Keratinocyte (primary cell): ENCODE results near the gene MYLK3. TPM values are rescaled to one million over a fixed set of nuclear protein-coding genes. Genes with fewer than 3 reads are reported as not detected.

Source experiments
- DNase-seq: peaks from one replicate; pipeline ENCODE4 v3.0.0-alpha.2; 2011; ENCODE audit warnings: low read depth, missing footprints, low spot score
- FAIRE-seq: peaks from 2 replicates; lab custom pipeline; 2011; peaks lifted over from hg19 to GRCh38; lab: Jason Lieb, UNC
- H2AFZ ChIP-seq: 2 replicates; pipeline ENCODE4 v1.6.0; 2012; ENCODE audit warnings: low read length, control low read depth, inconsistent platforms; ENCODE audit not compliant: control insufficient read depth
- H3K27ac ChIP-seq: 2 replicates; pipeline ENCODE4 v1.5.1; 2011; ENCODE audit warnings: low read length; ENCODE audit not compliant: control insufficient read depth, insufficient read depth
- H3K27me3 ChIP-seq: 3 replicates; pipeline ENCODE4 v1.6.0; 2011; ENCODE audit warnings: low read length; ENCODE audit not compliant: control insufficient read depth, insufficient read depth; ENCODE audit errors: extremely low read depth
- H3K36me3 ChIP-seq, 2 experiments: 2 replicates in 1 of 2; 3 replicates in 1 of 2; pipeline ENCODE4 v1.5.1; 2011; ENCODE audit warnings: low read length in 2 of 2, mild to moderate bottlenecking in 1 of 2; ENCODE audit not compliant: control insufficient read depth in 2 of 2, insufficient read depth in 2 of 2; ENCODE audit errors: extremely low read depth in 1 of 2
- H3K4me1 ChIP-seq: 3 replicates; pipeline ENCODE4 v1.5.1; 2011; ENCODE audit warnings: low read length; ENCODE audit not compliant: control insufficient read depth, insufficient read depth; ENCODE audit errors: extremely low read depth
- H3K4me2 ChIP-seq: 3 replicates; pipeline ENCODE4 v1.6.0; 2011; ENCODE audit warnings: low read depth, low read length; ENCODE audit not compliant: control insufficient read depth, insufficient read depth; ENCODE audit errors: extremely low read depth
- H3K4me3 ChIP-seq, 3 experiments: fragments of 200-600 bp in 1 of 3; sonication (generic) in 1 of 3; 2 replicates in 2 of 3; 3 replicates in 1 of 3; pipeline ENCODE4 v1.5.1; 2011 to 2016; ENCODE audit warnings: low read length in 3 of 3, mild to moderate bottlenecking in 3 of 3, control low read depth in 2 of 3, inconsistent platforms in 1 of 3, low read depth in 1 of 3, mixed read lengths in 1 of 3, mixed run types in 1 of 3, moderate library complexity in 1 of 3; ENCODE audit not compliant: control insufficient read depth in 2 of 3, insufficient read depth in 2 of 3; ENCODE audit errors: extremely low read depth in 1 of 3
- H3K79me2 ChIP-seq: 2 replicates; pipeline ENCODE4 v1.6.0; 2012; ENCODE audit warnings: low read length; ENCODE audit not compliant: control insufficient read depth, insufficient read depth
- H3K9ac ChIP-seq: 3 replicates; pipeline ENCODE4 v1.6.0; 2011; ENCODE audit warnings: low read length; ENCODE audit not compliant: control insufficient read depth, insufficient read depth; ENCODE audit errors: extremely low read depth
- H3K9me1 ChIP-seq: 3 replicates; pipeline ENCODE4 v1.6.0; 2011; ENCODE audit warnings: low read length; ENCODE audit not compliant: control insufficient read depth, insufficient read depth; ENCODE audit errors: extremely low read depth
- H3K9me3 ChIP-seq: 2 replicates; pipeline ENCODE4 v1.5.1; 2012; ENCODE audit warnings: low read depth, low read length; ENCODE audit not compliant: control insufficient read depth
- H4K20me1 ChIP-seq: 3 replicates; pipeline ENCODE4 v1.6.0; 2011; ENCODE audit warnings: low read length; ENCODE audit not compliant: control insufficient read depth, insufficient read depth; ENCODE audit errors: extremely low read depth
- CTCF ChIP-seq, 3 experiments: IDR thresholded peaks in 1 of 3; conservative IDR thresholded peaks in 1 of 3; optimal IDR thresholded peaks in 1 of 3; 2 replicates in 2 of 3; 3 replicates in 1 of 3; pipeline versions ENCODE3 to v1.5.1; 2011; ENCODE audit warnings: low read length in 3 of 3, mild to moderate bottlenecking in 3 of 3, moderate library complexity in 2 of 3, control low read depth in 1 of 3, inconsistent platforms in 1 of 3; ENCODE audit not compliant: insufficient read depth in 2 of 3; ENCODE audit errors: extremely low read depth in 1 of 3
- EZH2 ChIP-seq: IDR thresholded peaks from one replicate; pipeline ENCODE4 v1.6.1; 2012; ENCODE audit warnings: inconsistent platforms, mild to moderate bottlenecking, low read length, moderate library complexity
- dilution Hi-C: fragments of 300-500 bp; cut with MboI; formaldehyde crosslinking; loops from one replicate; pipeline ENCODE4 v1.7.0; 2020; ENCODE audit warnings: low sequenced_read_pairs; ENCODE audit not compliant: extremely low pct_ligation_motif_present
- polyA plus RNA-seq, 5 experiments: library from polyadenylated mRNA; depleted of rRNA in 3 of 5; stranded (reverse) in 3 of 5; stranded (forward) in 1 of 5; unstranded in 1 of 5; fragments of >200 nt; gene quantifications; 1 replicate in 1 of 5; 2 replicates in 3 of 5; 3 replicates in 1 of 5; pipeline versions ENCODE4 v1.2.1 to v1.2.3, GENCODE V29; 2011 to 2012; ENCODE audit warnings: missing spikeins in 2 of 5, low read depth in 1 of 5, low replicate concordance in 1 of 5

The MYLK3 gene
- polyA plus RNA-seq, 1 donor (not counting 4 experiments of a cell fraction or from before 2014, with no cell fraction given): 0.03 TPM

GRCh38 chr16:46715769-46716305, 32.3 kb downstream of the MYLK3 start:
- no peak overlapping the region for H3K9ac ChIP-seq
- TF ChIP-seq EZH2 (no peak), CTCF (optimal IDR thresholded peaks at IDR 0.05 in 1 of 3, IDR thresholded peaks at IDR 0.05 in 1 of 3, conservative IDR thresholded peaks at IDR 0.05 in 1 of 3; ENCODE audit: extremely low read depth in 1 of 3, insufficient read depth in 2 of 3, low read length in 3 of 3) (no peak)
- H3K79me2 ChIP-seq: no peaks in the 10 kb centered on the region
- dilution Hi-C loops: no loop called here
- no peak for DNase-seq
- H3K36me3 ChIP-seq: no peaks in the 10 kb centered on the region
- H3K9me1 ChIP-seq: no peaks in the 10 kb centered on the region
- H3K4me3 ChIP-seq: no peak overlapping the region
- no peaks in the 10 kb centered on the region for H4K20me1 ChIP-seq
- no peak overlapping the region for H3K27ac ChIP-seq
- no peaks in the 10 kb centered on the region for H3K27me3 ChIP-seq
- FAIRE-seq: no peak
- no peak overlapping the region for H3K4me2 ChIP-seq
- H3K4me1 ChIP-seq: no peaks in the 10 kb centered on the region
- no peak overlapping the region for H2AFZ ChIP-seq
- H3K9me3 ChIP-seq: no peaks in the 10 kb centered on the region

GRCh38 chr16:46714797-46715591, 33.1 kb downstream of the MYLK3 start:
- no peak overlapping the region for H3K27ac ChIP-seq
- H4K20me1 ChIP-seq: no peaks in the 10 kb centered on the region
- FAIRE-seq: no peak
- H3K36me3 ChIP-seq: no peaks in the 10 kb centered on the region
- no peaks in the 10 kb centered on the region for H3K4me1 ChIP-seq
- no peak overlapping the region for H3K4me2 ChIP-seq
- dilution Hi-C loops: no loop called here
- no peak overlapping the region for H3K4me3 ChIP-seq
- no peak overlapping the region for H2AFZ ChIP-seq
- TF ChIP-seq EZH2 (no peak), CTCF (optimal IDR thresholded peaks at IDR 0.05 in 1 of 3, IDR thresholded peaks at IDR 0.05 in 1 of 3, conservative IDR thresholded peaks at IDR 0.05 in 1 of 3; ENCODE audit: extremely low read depth in 1 of 3, insufficient read depth in 2 of 3, low read length in 3 of 3) (no peak)
- H3K79me2 ChIP-seq: no peaks in the 10 kb centered on the region
- no peak for DNase-seq
- H3K9me3 ChIP-seq: no peaks in the 10 kb centered on the region
- no peaks in the 10 kb centered on the region for H3K9me1 ChIP-seq
- H3K27me3 ChIP-seq: no peaks in the 10 kb centered on the region
- H3K9ac ChIP-seq: no peak overlapping the region
